Measurements from ENCODE around the gene GSDME. TPM values are rescaled to one million over a fixed set of nuclear protein-coding genes. Genes with fewer than 3 reads are reported as not detected.

GSDME gene
- total RNA-seq, 4 donors from 2014 or later = 10.2 to 30.2 (median 16.4) TPM

DNA sequence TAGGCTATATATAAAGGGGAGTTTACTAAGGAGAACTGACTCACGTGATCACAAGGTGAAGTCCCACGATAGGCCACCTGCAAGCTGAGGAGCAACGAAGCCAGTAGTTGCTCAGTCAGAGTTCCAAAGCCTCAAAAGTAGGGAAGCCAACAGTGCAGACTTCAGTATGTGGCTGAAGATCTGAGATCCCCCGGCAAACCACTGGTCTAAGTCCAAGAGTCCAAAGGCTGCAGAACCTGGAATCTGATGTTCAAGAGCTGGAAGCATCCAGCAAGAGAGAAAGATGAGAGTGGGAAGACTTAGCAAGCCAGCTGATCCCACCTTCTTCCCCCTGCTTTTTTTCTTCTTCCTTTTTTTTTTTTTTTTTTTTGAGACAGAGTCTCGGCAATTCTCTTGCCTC is 27.0 kb upstream of the GSDME start:
- TF ChIP-seq, protein P1, sequence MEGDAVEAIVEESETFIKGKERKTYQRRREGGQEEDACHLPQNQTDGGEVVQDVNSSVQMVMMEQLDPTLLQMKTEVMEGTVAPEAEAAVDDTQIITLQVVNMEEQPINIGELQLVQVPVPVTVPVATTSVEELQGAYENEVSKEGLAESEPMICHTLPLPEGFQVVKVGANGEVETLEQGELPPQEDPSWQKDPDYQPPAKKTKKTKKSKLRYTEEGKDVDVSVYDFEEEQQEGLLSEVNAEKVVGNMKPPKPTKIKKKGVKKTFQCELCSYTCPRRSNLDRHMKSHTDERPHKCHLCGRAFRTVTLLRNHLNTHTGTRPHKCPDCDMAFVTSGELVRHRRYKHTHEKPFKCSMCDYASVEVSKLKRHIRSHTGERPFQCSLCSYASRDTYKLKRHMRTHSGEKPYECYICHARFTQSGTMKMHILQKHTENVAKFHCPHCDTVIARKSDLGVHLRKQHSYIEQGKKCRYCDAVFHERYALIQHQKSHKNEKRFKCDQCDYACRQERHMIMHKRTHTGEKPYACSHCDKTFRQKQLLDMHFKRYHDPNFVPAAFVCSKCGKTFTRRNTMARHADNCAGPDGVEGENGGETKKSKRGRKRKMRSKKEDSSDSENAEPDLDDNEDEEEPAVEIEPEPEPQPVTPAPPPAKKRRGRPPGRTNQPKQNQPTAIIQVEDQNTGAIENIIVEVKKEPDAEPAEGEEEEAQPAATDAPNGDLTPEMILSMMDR (IDR thresholded peaks at IDR 0.05) = no peak
- TF ChIP-seq POLR2A (IDR thresholded peaks at IDR 0.05) = no peak
- Histone ChIP-seq H3K27me3 (no peaks in the 10 kb centered on the region), H3K36me3 (no peaks in the 10 kb centered on the region), H3K4me1 (no peaks in the 10 kb centered on the region), H3K9me3 (no peaks in the 10 kb centered on the region), H3K4me3 (replicated peaks in 1 of 3) (no peak overlapping the region), H3K27ac (no peak overlapping the region)
- no peak for DNase-seq
- 94 to 95% methylated on average over 5 of the region's 5 CpGs for WGBS, 2 donors
- intact Hi-C loops (cut with DNase I) = no loop called here

DNA sequence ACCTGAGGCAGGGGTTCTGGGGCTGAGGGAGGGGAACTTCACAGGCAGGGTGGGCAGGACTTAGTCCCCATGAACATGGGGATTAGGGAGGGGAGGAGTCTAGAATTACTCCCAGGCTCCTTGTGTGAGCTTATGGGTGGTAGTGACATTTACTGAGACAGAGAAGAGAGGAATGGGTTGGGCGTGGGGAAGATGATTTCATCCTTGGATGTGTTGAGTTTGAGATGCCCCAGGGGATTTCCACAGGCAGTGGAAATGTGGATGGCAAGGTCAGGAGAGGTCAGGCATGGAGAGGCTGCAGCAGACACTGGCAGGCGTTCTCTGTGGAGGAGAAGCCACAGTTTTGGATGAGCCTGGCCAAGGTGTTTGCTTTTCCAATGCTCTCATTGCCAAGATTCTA is 26.4 kb upstream of the GSDME start:
- TF ChIP-seq, protein P1 (IDR thresholded peaks at IDR 0.05) = no peak
- TF ChIP-seq POLR2A (IDR thresholded peaks at IDR 0.05) = no peak
- H3K9me3 ChIP-seq = no peaks in the 10 kb centered on the region
- 86 to 96% methylated on average over 2 of the region's 2 CpGs for WGBS, 2 donors

DNA sequence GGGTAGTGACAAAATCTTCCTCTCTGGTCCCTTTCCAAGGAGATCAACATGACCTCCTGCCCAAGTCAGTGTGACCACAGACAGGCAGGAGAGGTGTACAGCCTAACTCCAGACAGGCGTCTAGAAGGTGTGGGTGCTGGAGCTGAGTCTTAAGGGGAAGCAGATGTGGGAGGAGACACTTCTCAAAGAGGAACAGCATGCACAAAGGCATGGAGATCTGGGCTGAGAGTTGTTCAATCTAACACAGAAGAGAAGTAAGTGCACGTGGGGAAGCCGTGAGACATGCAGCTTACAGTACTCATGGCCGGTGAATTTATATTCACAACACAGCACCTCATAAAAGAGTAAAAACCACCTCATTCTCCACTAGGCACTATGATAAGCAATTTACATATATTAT is 23.8 kb upstream of the GSDME start:
- no peak overlapping the region for H3K27ac ChIP-seq
- TF ChIP-seq, protein P1 (IDR thresholded peaks at IDR 0.05) = no peak
- no peak for TF ChIP-seq POLR2A (IDR thresholded peaks at IDR 0.05)
- no peak for DNase-seq
- no peaks in the 10 kb centered on the region for H3K4me1 ChIP-seq
- no peaks in the 10 kb centered on the region for H3K27me3 ChIP-seq
- no peaks in the 10 kb centered on the region for H3K36me3 ChIP-seq
- WGBS, 2 donors = 90 to 99% methylated on average over 4 of the region's 4 CpGs
- H3K4me3 ChIP-seq (replicated peaks in 1 of 3) = no peak overlapping the region
- intact Hi-C loops (cut with DNase I) = no loop called here
- H3K9me3 ChIP-seq = no peaks in the 10 kb centered on the region

More for the DNA sequence above, 26.4 kb upstream of the GSDME start:
- H3K27me3 ChIP-seq = no peaks in the 10 kb centered on the region
- H3K4me3 ChIP-seq (replicated peaks in 1 of 3) = no peak overlapping the region
- no peaks in the 10 kb centered on the region for H3K36me3 ChIP-seq
- H3K27ac ChIP-seq = no peak overlapping the region
- DNase-seq = no peak
- no peaks in the 10 kb centered on the region for H3K4me1 ChIP-seq
- intact Hi-C loops (cut with DNase I) = no loop called here

DNA sequence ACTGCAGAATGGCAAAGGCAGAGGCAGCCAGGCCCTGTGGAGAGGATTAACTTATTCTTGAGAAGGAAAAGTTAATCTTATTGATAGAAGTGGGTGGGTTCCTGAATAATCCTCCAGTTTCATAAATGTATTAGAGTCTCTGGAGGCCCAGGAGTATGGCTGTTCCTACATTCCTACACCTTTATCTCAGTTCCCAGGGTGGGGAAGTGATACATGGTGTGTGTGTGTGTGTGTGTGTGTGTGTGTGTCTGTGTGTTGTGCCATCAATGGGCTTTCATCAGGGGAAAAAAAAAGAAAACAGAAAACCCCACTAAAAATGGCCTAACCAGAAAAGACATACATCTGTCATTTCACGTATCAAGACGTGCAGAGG is 22.0 kb upstream of the GSDME start:
- WGBS, 2 donors = 94% methylated on average over 2 of the region's 2 CpGs

DNA sequence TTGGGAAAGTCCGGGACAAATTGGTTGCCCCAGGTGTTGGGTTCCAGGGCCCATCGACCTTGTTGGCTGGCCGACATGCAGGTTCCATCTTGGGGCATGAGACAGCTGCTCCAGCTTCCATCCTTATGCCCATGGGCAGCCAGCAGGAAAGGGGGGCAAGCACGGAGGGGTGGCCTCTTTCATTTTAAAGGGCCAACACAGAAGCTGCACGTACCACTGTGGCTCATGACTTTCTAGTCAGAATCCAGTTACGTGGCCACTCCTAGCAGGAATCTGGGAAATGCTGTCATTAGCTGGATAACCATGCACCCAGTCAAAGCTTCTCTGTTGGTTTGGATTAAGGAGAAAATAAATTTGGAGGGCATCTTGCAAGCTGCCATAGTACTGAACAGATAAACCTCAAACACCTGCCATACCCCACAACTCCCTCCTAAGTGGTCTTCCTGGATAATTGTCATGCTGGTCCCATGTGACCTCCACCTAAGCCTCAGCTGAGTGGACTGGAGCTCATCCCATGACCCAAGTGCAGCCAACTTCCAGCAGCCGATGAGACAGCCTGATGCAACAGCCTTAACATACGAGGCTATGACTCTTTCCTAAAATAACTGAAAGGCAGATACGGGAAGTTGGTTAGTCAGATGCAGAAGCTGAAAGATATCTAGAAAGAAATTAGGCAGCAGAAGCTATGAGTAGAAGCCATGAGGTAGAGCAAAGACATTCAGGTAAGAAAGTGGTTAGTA is 21.4 kb upstream of the GSDME start:
- H3K27me3 ChIP-seq = no peaks in the 10 kb centered on the region
- 78 to 89% methylated on average over 8 to 9 of the region's 9 CpGs for WGBS, 2 donors
- TF ChIP-seq, protein P1 (IDR thresholded peaks at IDR 0.05) = no peak
- no peak for TF ChIP-seq POLR2A (IDR thresholded peaks at IDR 0.05)
- H3K36me3 ChIP-seq = no peaks in the 10 kb centered on the region
- intact Hi-C loops (cut with DNase I) = no loop called here
- H3K9me3 ChIP-seq = no peaks in the 10 kb centered on the region
- H3K27ac ChIP-seq = no peak overlapping the region
- H3K4me3 ChIP-seq (replicated peaks in 1 of 3) = no peak overlapping the region
- DNase-seq = no peak
- no peaks in the 10 kb centered on the region for H3K4me1 ChIP-seq

More for the DNA sequence above, 22.0 kb upstream of the GSDME start:
- no peak for DNase-seq
- intact Hi-C loops (cut with DNase I) = no loop called here
- TF ChIP-seq POLR2A (IDR thresholded peaks at IDR 0.05) = no peak
- TF ChIP-seq, protein P1 (IDR thresholded peaks at IDR 0.05) = no peak
- Histone ChIP-seq H3K4me3 (replicated peaks in 1 of 3) (no peak overlapping the region), H3K27ac (no peak overlapping the region), H3K9me3 (no peaks in the 10 kb centered on the region), H3K36me3 (no peaks in the 10 kb centered on the region), H3K27me3 (no peaks in the 10 kb centered on the region), H3K4me1 (no peaks in the 10 kb centered on the region)
